Loucy (cell line): ENCODE results near the gene SSPN.

Source experiments
- H2AFZ ChIP-seq: fragments of 200-600 bp; sonication (generic); 2 replicates; pipeline ENCODE4 v1.6.0; 2016; ENCODE audit warnings: antibody characterized with exemption, mild to moderate bottlenecking, low read length, moderate library complexity
- H3F3A ChIP-seq: fragments of 200-600 bp; 2 replicates; pipeline ENCODE4 v1.6.0; 2016; ENCODE audit warnings: antibody characterized with exemption, low read depth, mild to moderate bottlenecking
- H3K27me3 ChIP-seq: fragments of 200-600 bp; sonication (generic); 2 replicates; pipeline ENCODE4 v1.6.1; 2014; ENCODE audit warnings: low read length, mild to moderate bottlenecking; ENCODE audit not compliant: insufficient read depth, poor library complexity, severe bottlenecking
- H3K36me3 ChIP-seq: fragments of 200-600 bp; sonication (generic); 2 replicates; pipeline ENCODE4 v1.6.1; 2016; ENCODE audit warnings: low read length; ENCODE audit not compliant: insufficient read depth
- H3K4me1 ChIP-seq: fragments of 200-600 bp; sonication (generic); 2 replicates; pipeline ENCODE4 v1.5.1; 2014; ENCODE audit warnings: low read length, mild to moderate bottlenecking; ENCODE audit not compliant: insufficient read depth, poor library complexity, severe bottlenecking
- H3K4me2 ChIP-seq: fragments of 200-600 bp; sonication (generic); 2 replicates; pipeline ENCODE4 v1.6.0; 2014; ENCODE audit warnings: antibody characterized with exemption, low read length, low read depth, mild to moderate bottlenecking; ENCODE audit not compliant: poor library complexity, severe bottlenecking
- H3K4me3 ChIP-seq: fragments of 200-600 bp; sonication (generic); 2 replicates; pipeline ENCODE4 v1.5.1; 2014; ENCODE audit warnings: low read length, mild to moderate bottlenecking, mixed read lengths; ENCODE audit not compliant: poor library complexity, severe bottlenecking
- H3K79me2 ChIP-seq: fragments of 200-600 bp; sonication (generic); 2 replicates; pipeline ENCODE4 v1.6.1; 2014; ENCODE audit warnings: low read length; ENCODE audit not compliant: insufficient read depth
- H3K9ac ChIP-seq: fragments of 200-600 bp; sonication (generic); 2 replicates; pipeline ENCODE4 v1.6.0; 2014; ENCODE audit warnings: mild to moderate bottlenecking, low read depth, low read length, moderate library complexity; ENCODE audit not compliant: poor library complexity, severe bottlenecking
- H3K9me2 ChIP-seq: fragments of 200-600 bp; sonication (generic); replicated peaks from 2 replicates; pipeline ENCODE4 v1.6.1; 2016; ENCODE audit warnings: low read depth, low read length, mixed read lengths
- H3K9me3 ChIP-seq: fragments of 200-600 bp; sonication (generic); 2 replicates; pipeline ENCODE4 v1.6.1; 2014; ENCODE audit warnings: mild to moderate bottlenecking, antibody characterized with exemption, low read length, low read depth; ENCODE audit not compliant: insufficient read depth
- H4K20me1 ChIP-seq: fragments of 200-600 bp; sonication (generic); 2 replicates; pipeline ENCODE4 v1.6.0; 2014; ENCODE audit warnings: antibody characterized with exemption, low read length, mild to moderate bottlenecking; ENCODE audit not compliant: insufficient read depth, poor library complexity, severe bottlenecking
- CTCF ChIP-seq: fragments of 200-600 bp; sonication (generic); conservative IDR thresholded peaks from 2 replicates; pipeline ENCODE4 v1.5.1; 2014; ENCODE audit warnings: mild to moderate bottlenecking, antibody characterized with exemption, low read length
- EZH2phosphoT487 ChIP-seq: fragments of 200-600 bp; IDR thresholded peaks from 2 replicates; pipeline ENCODE4 v1.6.1; 2018; ENCODE audit warnings: antibody characterized with exemption, mild to moderate bottlenecking, moderate library complexity, borderline replicate concordance

Gene SSPN

GRCh38 chr12:26277506-26278246 is 82.3 kb downstream of the SSPN start:
- no peaks in the 10 kb centered on the region for H3K9me2 ChIP-seq
- no peaks in the 10 kb centered on the region for H3K9me3 ChIP-seq
- H3K9ac ChIP-seq, result no peak overlapping the region
- no peaks in the 10 kb centered on the region for H3K36me3 ChIP-seq
- no peaks in the 10 kb centered on the region for H3K4me1 ChIP-seq
- TF ChIP-seq CTCF, result no peak
- no peak for TF ChIP-seq EZH2phosphoT487
- H3K4me2 ChIP-seq, result no peak overlapping the region
- H3K4me3 ChIP-seq, result no peak overlapping the region
- H3K79me2 ChIP-seq, result no peaks in the 10 kb centered on the region
- H3K27me3 ChIP-seq, result no peaks in the 10 kb centered on the region
- H4K20me1 ChIP-seq, result no peaks in the 10 kb centered on the region
- H2AFZ ChIP-seq, result no peak overlapping the region
- no peaks in the 10 kb centered on the region for H3F3A ChIP-seq

DNA sequence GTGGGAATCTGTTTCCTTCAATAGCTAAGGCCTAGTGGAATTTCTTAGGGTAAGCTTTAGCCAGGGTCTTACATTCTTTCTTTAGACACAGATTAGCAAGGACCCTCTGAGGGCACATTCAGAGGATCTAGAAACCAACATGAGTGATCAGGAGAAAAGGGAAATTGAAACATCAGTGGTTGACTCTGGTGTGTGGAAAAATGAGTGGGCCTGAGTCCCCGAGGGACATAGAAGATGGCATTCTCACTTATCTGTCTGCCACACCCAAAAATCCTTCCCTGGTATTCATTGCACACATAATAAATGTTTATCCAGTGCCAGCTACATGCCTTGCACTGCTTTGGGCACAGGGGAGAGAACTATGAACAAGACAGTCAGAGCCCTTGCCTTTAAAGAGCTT is 82.9 kb downstream of the SSPN start:
- Histone ChIP-seq H3F3A (no peaks in the 10 kb centered on the region), H4K20me1 (no peaks in the 10 kb centered on the region), H3K4me1 (no peaks in the 10 kb centered on the region), H3K4me3 (no peak overlapping the region), H3K4me2 (no peak overlapping the region), H3K9ac (no peak overlapping the region), H3K36me3 (no peaks in the 10 kb centered on the region), H3K9me2 (no peaks in the 10 kb centered on the region), H2AFZ (no peak overlapping the region), H3K27me3 (no peaks in the 10 kb centered on the region), H3K79me2 (no peaks in the 10 kb centered on the region), H3K9me3 (no peaks in the 10 kb centered on the region)
- TF ChIP-seq CTCF (no peak), EZH2phosphoT487 (no peak)

DNA sequence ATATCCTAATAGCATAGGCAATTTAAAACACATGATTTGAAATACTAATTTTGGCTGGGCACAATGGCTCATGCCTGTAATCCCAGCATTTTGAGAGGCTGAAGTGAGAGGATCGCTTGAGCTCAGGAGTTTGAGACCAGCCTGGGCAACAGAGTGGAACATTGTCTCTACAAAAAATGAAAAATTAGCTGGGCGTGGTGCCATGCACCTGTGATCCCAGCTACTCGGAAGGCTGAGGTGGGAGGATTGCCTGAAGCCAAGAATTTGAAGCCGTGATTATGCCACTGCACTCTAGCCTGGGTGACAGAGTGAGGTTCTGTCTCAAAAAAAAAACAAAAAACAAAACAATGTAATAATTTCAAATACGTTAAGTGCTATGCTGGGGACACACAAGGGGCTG is 83.3 kb downstream of the SSPN start:
- no peaks in the 10 kb centered on the region for H3K27me3 ChIP-seq
- TF ChIP-seq CTCF (no peak), EZH2phosphoT487 (no peak)
- no peaks in the 10 kb centered on the region for H3K9me2 ChIP-seq
- no peak overlapping the region for H3K9ac ChIP-seq
- no peak overlapping the region for H3K4me3 ChIP-seq
- H3K36me3 ChIP-seq, result no peaks in the 10 kb centered on the region
- H3K4me1 ChIP-seq, result no peaks in the 10 kb centered on the region
- no peaks in the 10 kb centered on the region for H3F3A ChIP-seq
- H3K9me3 ChIP-seq, result no peaks in the 10 kb centered on the region
- no peak overlapping the region for H2AFZ ChIP-seq
- no peaks in the 10 kb centered on the region for H4K20me1 ChIP-seq
- H3K79me2 ChIP-seq, result no peaks in the 10 kb centered on the region
- H3K4me2 ChIP-seq, result no peak overlapping the region
